T-helper 2 cell (primary cell): ENCODE results near the gene IL2RA.

Experiments
- DNase-seq, 5 experiments: peaks; one replicate each; pipeline versions ENCODE4 v3.0.0 to v3.0.0-alpha.2; 2012 to 2022

Gene IL2RA

DNA sequence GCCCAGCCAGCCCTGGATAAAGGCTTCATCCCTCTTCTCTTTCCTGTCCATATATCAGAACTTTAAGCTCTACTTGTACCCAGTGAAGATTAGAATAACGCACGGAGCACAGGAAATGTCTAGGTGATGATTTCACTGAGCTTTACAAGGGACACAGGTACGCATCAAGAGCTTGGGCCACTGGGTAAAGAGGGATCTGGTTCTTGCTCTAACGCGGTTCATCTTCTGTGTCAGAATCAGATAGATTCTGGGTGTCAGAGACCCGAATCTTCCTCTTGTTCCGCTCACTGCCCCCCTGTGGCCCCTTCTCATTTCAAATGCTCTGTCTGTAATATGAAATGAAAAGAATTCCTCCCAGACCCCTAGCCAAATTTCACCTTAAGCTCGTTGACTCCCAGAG, 24.7 kb downstream of the IL2RA start:
- no peak for DNase-seq

GRCh38 chr10:6036861-6037321, 25.3 kb downstream of the IL2RA start:
- peak in 3 of 5 experiments; percentile 33 to 69 (median 53) for DNase-seq

DNA sequence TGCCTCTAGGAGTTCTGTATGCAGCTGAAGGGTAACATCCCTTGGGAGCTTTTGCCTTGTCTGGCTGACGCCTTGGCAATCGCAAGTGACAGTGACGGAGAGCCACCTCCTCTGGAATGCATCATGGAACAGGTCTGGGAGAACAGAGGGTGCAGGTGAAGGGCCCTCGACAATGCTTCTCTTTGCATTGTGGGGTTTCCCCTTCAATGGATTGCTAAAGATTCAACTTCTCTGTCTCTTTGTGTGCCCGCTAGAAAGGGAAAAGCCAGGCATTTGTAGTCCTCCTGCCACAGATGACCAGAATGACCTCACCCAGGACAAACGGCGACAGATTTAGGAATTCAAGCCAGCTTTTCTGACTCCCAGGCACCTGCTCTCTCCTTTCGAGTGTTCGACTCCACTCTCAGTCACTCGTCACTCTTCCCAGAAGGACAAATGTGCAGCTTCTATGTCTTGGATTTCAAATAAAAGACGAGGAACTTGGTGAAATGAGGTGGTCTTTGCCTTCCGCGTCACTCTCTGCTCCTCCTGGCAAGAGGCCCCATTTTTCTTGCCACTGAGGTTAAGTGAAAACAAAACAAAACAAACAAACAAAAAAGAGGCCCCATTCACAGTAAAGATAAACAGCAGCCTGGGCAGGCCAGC, 26.1 kb downstream of the IL2RA start:
- no peak for DNase-seq

DNA sequence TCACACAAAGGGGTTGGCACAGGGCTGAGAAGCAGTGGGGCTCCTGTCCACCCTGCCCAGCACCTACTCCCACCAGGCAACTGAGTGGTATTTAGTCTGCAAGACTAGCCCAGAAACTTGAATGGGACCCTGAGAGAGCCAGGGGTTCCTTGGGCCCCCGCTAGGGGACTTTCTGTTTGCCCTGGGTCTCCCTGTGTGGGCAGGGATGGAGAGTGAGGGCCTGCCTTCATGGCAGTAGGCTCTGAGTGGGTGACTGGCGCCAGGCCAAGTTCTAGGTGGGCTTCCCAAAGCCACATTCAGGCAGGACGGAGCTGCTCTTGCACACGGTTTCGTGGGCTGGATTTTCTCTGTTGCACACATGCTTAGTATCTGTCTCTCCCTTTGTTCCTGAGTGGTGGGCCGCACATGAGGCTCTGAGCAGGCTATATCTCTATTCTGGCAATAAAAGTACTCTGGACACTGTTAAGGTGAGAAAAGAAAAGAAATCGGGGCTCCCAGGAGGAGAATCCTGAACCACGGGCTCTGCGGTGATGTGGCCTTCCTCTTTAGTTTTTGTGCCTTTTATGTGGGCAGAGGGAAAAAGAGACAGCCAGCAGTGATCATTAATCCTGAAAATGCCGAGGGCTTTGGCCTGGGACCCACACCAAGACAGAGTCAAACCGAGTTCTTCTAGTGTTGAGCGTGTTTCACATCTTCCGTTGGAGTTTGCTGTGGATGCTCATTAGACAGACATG, 26.9 kb downstream of the IL2RA start:
- DNase-seq, result no peak

GRCh38 chr10:6034371-6034770, 27.8 kb downstream of the IL2RA start:
- DNase-seq, result no peak

GRCh38 chr10:6033954-6034353, 28.2 kb downstream of the IL2RA start:
- DNase-seq, result no peak

DNA sequence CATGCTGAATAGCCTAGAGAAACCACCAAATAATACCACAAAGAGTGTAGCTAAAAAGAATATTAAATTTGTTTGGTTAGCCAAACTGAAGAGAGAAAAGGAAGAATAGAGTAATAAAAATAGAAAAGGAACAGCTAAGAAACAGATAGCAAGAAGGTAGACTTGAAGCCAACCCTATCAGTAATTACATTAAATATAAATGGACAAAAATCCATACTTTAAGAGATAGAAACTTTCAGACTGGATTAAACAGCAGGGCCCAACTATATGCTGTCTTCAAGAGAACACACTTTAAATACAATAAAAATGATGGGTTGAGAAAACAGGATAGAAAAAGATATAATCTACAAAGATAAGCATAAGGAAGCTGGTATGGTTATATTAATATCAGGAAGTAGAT, 31.2 kb downstream of the IL2RA start:
- no peak for DNase-seq

DNA sequence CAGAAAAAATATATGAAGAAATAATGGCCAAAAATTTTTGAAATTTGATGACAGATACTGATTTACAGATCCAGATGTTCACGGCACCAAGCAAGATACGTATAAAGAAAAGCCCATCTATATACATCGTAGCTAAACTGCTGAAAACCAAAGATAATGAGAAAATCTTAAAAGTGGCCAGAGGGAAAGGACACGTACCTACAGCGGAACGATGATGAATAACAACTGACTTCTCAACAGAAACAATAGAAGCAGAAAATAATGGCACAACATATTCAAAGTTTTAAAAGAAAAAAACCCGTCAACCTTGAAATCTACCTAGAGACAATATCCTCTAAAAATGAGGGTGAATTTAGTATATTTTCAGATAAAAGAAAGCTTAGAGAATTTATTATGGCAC, 31.9 kb downstream of the IL2RA start:
- no peak for DNase-seq

DNA sequence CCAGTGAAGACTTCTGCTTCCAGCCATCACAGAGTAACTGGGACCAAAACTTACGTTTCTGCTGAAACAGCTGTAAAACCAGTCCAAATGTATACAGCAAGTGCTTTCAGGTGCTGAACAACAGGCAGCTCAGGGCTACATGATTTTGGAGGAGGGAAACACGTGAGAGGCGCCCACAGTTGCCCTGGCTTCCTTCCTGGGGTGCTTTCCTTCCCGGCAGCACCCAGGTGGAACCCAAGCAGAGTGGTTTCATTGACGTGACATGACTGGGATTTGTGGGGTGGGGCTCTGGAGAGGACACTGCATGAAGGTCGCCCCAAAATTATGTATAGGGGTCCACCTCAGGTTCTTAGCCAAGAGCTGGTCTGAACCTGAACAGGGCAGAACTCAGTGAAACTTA, 34.2 kb downstream of the IL2RA start:
- DNase-seq, result no peak

DNA sequence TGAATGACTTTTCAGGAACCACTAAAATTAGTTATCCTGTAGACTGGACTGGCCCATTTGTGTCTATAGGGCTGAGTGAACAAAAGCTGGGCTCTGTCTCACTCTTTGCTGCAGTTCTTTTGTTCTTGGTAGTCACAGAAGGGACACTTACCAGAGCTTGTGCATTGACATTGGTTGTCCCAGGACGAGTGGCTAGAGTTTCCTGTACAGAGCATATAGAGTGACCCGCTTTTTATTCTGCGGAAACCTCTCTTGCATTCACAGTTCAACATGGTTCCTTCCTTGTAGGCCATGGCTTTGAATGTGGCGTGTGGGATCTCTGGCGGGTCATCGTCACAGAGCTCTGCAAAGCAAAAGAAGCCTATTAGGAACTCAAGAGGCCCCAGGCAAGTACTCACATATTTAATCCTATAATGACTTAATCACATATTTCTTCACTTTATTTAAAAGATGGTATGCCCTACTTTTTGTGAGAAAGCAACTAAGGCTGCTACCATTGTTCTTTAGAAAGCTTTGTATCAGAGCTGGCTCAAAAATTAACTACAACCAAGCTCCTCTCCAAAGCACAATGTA, 36.4 kb downstream of the IL2RA start:
- DNase-seq, result no peak

GRCh38 chr10:6024334-6024682, 37.9 kb downstream of the IL2RA start:
- no peak for DNase-seq

DNA sequence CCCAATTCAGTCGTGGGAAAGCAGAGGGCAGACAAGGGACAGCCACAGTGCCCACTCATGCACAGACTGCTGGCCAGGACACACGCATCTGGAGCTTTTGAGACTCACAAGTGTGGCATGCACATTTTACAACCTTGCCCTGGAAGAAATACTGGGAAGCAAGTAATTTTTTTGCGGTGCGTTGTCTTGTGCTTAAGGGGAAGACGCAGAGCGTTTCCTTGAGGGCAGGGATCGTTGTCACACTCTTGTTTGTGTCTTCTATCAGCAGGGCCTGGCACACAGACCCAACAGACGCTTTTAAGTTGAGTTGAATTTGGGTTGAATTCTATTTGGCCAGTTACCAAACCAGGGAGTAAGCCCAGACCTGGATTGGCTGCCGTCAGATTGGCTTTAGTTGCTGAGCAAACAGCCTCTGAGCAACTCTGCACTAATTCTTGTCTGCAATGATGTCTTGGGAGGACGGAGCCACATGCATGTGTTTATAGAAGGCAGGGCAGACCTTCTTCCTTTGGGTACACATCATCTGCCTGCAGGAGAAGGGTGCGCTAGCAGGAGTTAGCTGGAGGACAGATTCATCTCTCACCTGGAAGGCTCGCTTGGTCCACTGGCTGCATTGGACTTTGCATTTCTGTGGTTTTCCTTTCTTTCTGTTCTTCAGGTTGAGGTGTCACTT, 38.4 kb downstream of the IL2RA start:
- DNase-seq, result no peak

DNA sequence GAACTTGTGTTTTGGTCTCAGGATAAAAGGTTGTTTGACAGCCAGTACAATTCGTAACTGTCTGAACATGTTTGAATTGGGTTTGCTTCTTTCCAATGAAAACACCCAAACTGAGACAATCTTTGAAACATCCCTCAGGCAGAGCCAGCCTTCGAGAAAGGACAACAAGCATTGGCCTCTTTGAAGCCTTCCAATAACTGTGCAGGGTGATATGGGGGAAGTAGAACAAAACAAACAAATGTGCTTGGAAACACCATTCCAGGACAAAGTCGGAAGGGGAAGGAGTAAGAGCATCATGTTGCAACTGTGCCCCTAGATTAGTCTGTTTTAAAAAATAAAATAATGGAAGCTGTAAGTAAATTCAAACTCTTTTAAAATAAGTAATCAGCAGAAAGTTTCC, 39.5 kb downstream of the IL2RA start:
- no peak for DNase-seq

- DNase-seq, result no peak
Measured at GRCh38 chr10:6020826-6021225, 41.3 kb downstream of the IL2RA start.

DNA sequence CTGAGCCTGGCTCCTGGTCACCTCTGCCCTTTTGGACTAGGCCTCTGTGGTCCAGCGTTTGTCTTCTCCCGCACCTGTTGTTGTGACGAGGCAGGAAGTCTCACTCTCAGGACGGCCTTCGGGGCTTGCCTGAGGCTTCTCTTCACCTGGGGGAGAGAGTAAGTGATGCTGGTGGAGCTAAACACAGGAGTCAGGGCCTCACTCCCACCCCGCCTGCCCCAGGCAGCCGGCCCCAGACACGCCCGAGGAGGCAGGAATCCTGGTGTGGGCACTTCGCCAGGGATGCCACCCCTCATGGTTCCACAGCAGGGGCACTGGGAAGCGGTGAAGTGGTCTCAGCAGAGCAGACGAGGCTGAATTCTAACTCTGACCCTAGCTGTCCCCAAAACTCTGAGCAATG, 42.4 kb downstream of the IL2RA start:
- no peak for DNase-seq

DNA sequence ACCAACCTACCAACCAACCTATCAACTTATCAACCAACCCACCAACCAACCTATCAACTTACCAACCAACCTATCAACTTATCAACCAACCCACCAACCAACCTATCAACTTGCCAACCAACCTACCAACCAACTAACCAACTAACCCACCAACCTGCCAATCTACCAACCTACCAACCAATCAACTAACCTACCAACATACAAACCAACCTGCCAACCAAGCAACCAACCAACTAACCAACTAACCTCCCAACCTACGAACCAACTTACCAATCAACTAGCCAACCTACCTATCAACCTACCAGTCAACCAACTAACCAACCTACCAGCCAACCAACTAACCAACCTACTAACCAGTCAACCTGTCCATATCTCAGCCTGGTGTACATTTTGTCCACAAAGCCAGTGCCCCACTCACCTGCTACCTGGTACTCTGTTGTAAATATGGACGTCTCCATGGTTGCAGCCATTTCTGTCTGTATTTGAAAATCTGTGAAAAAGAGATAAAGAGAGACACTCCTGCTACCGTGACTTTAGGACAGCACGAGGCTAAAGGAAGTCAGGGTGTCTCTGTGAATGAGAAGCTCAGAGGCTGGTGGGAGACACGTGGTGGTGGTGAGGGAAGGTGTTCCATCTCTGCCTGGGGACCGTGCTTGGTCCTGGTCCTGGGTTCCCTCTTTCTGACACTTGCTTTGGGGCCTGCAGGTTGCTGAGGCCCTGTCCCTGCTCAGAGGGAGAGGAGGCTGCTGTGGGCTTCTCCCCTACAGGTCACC, 43.0 kb downstream of the IL2RA start:
- DNase-seq, result no peak

DNA sequence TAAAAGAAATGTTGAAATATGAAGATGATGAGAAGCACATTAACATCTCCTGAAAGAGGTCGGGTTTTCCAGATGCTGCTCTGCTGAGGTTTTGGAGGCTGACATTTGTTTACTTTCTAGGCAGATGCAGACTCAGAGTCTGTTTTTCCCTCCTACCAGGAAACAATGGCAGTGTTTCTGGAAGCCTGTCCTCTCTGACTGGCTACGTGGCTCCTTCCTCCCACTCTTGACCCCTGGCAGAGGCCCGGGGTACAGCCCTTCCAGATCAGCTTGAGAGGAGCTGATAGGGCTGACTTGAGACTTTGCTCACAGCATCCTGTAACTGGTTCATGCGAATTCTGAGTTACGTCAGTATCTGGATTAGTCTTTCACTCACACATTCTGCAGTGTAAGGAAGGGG, 43.7 kb downstream of the IL2RA start:
- DNase-seq, result no peak

DNA sequence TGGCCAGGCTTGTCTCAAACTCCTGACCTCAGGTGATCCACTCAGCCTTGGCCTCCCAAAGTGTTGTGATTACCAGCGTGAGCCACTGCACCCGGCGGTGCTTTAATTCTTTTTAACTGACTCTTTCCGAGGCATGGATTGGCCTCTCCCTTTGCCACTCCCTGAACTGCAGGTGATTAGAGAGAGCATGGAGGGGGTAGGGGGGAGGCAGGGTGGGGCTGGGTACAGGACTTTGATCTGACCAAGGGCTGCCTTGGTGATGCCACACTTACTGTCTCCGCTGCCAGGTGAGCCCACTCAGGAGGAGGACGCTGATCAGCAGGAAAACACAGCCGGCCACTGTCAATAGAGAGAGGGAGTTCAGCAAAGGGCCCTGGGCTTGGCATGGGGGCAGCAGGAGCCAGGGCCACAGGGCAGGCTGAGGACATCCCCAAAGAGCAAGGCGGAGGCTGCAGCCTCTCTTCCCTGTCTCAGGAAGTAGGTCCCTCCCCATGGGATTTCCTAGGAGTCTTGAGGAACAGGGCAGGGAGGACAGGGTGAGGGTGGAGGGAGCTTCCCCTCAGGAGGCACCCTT, 44.3 kb downstream of the IL2RA start:
- DNase-seq, result no peak

DNA sequence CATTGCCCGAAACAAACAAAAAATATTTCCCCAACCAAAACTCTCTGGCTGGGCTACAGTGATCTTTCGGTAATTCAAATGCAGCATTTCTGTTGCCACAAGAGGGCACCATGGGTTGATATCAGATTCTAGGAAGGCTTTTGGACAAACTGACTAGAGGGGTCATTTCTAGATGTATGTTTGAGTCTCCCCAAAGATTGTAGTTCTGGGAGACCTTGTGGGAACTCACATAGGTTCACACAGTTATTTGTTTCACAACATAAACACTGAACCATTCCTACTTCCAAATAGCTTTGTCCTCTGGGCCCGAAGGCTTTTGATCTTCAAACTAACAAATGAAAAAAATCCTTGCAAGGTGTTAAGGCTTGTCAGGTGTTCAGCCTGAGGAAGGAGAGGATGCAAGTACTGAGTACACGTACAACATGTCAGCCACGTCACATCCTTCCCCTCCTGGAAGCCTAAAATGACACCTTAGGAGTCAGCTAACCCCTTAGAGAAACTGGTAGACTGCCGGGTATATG, 47.9 kb downstream of the IL2RA start:
- DNase-seq, result peak in 4 of 5 experiments; percentile 39 to 83 (median 64)

DNA sequence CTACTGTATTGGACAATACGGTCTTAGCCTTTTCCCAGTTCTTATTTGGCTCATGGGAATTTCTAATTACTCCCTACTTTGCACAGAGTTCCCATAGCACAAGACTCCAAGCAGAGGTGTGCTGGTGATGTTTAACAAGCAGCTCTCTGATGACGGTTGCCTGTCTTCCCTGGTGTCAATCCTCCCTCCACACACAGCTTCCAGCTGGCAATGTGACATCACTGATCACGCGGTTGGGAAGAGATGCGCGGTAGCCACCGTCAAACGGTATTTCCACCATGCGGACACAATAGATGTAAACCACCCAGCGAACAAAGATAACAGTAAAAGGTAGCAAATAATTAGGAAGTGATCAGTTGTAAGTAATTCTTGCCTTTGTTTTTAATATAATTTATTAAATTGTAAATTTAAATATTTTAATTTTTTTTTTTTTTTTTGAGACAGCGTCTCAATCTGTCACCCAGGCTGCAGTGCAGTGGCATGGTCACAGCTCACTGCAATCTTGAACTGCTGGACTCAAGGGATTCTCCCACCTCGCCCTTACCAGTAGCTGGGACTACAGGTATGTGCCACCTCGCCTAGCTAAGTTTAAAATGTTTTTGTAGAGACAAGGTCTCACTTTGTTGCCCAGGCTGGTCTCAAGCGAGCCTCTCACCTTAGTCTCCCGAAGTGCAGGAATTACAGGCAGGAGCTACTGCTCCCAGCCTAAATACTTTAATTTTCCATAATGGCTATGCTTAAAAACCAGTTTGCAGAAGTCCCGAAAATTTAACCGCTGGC, 48.6 kb downstream of the IL2RA start:
- no peak for DNase-seq

- no peak for DNase-seq
Measured at GRCh38 chr10:6012121-6012905, 49.9 kb downstream of the IL2RA start.
